ENCODE data around the gene EVA1A. TPM values are rescaled to one million over a fixed set of nuclear protein-coding genes. Genes with fewer than 3 reads are reported as not detected.
A peak's percentile ranks its signal among the peaks of the same experiment; 100 is the strongest.

The EVA1A gene
- total and polyA plus RNA-seq, 8 donors, result 1.3 to 4.7 (median 2.4) TPM; not detected in 3

DNA sequence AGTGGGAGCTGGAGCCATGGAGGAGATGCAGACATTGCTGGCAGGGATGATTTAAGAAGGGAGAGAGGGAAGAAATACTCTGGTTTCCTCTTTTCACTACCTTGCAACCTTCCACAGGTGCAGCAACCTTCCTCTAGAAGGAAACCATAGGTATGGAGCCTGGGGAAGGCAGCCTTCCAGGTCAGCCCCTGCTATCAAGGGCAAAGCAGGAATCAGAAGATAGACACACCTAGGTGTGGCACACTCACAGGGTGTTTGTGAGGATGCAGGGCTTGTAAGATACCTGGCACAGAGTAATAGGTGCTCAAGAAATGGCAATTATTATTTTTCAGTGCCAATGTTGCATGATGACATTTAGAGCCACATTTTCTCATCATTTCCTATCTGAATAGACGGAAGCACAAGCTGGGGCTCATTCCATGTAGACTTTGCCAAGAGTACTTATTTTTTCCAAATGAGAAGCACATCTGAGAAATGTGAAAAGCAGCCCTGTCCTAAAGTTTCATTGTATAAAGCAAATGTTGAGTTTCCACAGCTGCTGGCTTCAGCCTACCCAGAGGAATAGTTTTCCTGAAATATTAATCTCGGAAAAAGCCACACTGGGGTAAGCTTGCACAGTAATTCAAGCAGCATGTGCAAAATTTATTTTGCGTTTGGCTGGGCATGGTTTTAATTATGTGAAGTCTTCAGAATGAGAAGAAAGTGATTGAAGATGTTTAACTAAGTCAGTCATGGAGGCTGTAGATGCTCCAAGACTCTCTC is 20.6 kb downstream of the EVA1A start:
- 51 to 76% (median 69%) methylated on average over 3 of the region's 3 CpGs for WGBS, 5 donors
- intact Hi-C loops (cut with DNase I; ENCODE audit: low total_unique reads), result no loop called here
- H3K36me3 ChIP-seq, result no peaks in the 10 kb centered on the region

DNA sequence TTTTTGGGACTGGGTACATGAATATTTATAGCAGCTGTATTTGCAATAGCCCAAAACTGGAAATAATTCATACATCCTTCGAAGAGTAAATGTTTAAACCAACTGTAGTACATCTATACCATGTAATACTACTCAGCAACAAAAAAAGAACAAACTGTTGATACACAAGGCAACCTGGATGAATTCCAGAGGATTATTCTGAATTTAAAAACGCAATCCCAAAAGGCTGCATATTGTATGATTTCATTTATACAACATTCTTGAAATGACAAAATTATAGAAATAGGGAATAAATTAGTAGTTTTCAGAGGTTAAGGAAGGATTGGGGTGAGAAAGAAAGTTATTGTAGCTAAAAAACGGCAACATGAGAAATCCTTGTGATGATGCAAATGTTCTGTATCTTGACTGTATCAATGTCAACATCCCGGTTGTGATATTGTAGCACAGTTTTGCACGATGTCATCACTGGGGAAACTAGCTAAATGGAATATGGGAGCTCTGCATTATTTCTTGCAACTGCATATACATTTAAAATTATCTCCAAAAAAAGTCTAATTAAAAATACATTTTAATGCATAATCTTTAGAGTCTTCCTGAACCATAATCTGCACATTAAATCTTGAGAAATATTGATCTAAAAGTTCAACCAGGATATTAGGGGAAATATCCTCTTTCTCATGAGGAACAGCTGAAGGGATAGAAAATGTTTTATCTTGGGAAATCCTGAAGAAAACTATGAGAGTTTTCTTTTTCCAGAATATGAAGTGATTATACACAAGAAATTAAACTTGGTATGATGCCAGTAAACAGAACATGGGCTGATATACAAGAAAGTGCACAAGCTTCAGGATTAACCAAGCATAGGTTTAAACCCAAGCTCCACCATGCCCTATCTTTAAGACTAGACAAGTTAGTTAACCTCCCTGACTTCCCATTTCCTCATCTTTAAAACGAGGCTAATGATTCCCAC is 21.9 kb downstream of the EVA1A start:
- H3K27me3 ChIP-seq, result no peaks in the 10 kb centered on the region
- H3K4me1 ChIP-seq, result no peaks in the 10 kb centered on the region
- intact Hi-C loops (cut with DNase I; ENCODE audit: low total_unique reads), result no loop called here
- WGBS, 5 donors, result 56 to 71% (median 66%) methylated on average over 6 of the region's 6 CpGs
- H3K27ac ChIP-seq, result no peak overlapping the region
- no peak overlapping the region for H3K4me3 ChIP-seq
- DNase-seq, result peak in 1 of 2 donors; percentile 25
- H3K9me3 ChIP-seq, result no peaks in the 10 kb centered on the region
- no peaks in the 10 kb centered on the region for H3K36me3 ChIP-seq
- TF ChIP-seq, protein P1, sequence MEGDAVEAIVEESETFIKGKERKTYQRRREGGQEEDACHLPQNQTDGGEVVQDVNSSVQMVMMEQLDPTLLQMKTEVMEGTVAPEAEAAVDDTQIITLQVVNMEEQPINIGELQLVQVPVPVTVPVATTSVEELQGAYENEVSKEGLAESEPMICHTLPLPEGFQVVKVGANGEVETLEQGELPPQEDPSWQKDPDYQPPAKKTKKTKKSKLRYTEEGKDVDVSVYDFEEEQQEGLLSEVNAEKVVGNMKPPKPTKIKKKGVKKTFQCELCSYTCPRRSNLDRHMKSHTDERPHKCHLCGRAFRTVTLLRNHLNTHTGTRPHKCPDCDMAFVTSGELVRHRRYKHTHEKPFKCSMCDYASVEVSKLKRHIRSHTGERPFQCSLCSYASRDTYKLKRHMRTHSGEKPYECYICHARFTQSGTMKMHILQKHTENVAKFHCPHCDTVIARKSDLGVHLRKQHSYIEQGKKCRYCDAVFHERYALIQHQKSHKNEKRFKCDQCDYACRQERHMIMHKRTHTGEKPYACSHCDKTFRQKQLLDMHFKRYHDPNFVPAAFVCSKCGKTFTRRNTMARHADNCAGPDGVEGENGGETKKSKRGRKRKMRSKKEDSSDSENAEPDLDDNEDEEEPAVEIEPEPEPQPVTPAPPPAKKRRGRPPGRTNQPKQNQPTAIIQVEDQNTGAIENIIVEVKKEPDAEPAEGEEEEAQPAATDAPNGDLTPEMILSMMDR (IDR thresholded peaks at IDR 0.05), result no peak
- TF ChIP-seq EP300 (IDR thresholded peaks at IDR 0.05), result no peak
- TF ChIP-seq POLR2A (IDR thresholded peaks at IDR 0.05), result no peak
- TF ChIP-seq POLR2AphosphoS5 (IDR thresholded peaks at IDR 0.05), result no peak

More for the DNA sequence above, 20.6 kb downstream of the EVA1A start:
- TF ChIP-seq, protein P1 (IDR thresholded peaks at IDR 0.05), result no peak
- no peak for TF ChIP-seq POLR2A (IDR thresholded peaks at IDR 0.05)
- TF ChIP-seq POLR2AphosphoS5 (IDR thresholded peaks at IDR 0.05), result no peak
- TF ChIP-seq EP300 (IDR thresholded peaks at IDR 0.05), result no peak
- no peaks in the 10 kb centered on the region for H3K27me3 ChIP-seq
- DNase-seq, result peak in 1 of 2 donors; percentile 58
- H3K27ac ChIP-seq, result no peak overlapping the region
- no peaks in the 10 kb centered on the region for H3K4me1 ChIP-seq
- H3K4me3 ChIP-seq, result no peak overlapping the region
- H3K9me3 ChIP-seq, result no peaks in the 10 kb centered on the region

DNA sequence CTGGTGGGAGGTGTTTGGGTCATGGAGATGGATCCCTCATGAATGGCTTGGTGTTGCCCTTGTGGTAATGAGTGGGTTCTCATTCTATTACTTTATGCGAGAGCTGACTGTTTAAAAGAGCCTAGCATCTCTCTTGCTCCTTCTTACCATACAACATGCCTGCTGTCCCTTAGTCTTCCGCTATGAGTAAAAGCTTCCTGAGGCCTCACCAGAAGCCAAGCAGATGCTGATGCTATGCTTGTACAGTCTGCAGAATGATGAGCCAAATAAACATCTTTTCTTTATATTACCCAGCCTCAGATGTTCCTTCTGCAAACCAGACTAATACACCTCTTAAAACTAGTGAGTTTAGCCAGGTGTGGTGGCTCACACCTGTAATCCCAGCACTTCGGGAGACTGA is 23.1 kb downstream of the EVA1A start:
- H3K36me3 ChIP-seq, result no peaks in the 10 kb centered on the region
- no peak for TF ChIP-seq POLR2A (IDR thresholded peaks at IDR 0.05)
- no peak for TF ChIP-seq EP300 (IDR thresholded peaks at IDR 0.05)
- TF ChIP-seq POLR2AphosphoS5 (IDR thresholded peaks at IDR 0.05), result no peak
- TF ChIP-seq, protein P1 (IDR thresholded peaks at IDR 0.05), result no peak
- 95 to 97% (median 96%) methylated on average over 3 of the region's 3 CpGs for WGBS, 5 donors
- intact Hi-C loops (cut with DNase I; ENCODE audit: low total_unique reads), result no loop called here
- DNase-seq, result no peak
- H3K4me3 ChIP-seq, result no peak overlapping the region
- H3K27me3 ChIP-seq, result no peaks in the 10 kb centered on the region
- H3K27ac ChIP-seq, result no peak overlapping the region
- no peaks in the 10 kb centered on the region for H3K9me3 ChIP-seq
- H3K4me1 ChIP-seq, result no peaks in the 10 kb centered on the region

DNA sequence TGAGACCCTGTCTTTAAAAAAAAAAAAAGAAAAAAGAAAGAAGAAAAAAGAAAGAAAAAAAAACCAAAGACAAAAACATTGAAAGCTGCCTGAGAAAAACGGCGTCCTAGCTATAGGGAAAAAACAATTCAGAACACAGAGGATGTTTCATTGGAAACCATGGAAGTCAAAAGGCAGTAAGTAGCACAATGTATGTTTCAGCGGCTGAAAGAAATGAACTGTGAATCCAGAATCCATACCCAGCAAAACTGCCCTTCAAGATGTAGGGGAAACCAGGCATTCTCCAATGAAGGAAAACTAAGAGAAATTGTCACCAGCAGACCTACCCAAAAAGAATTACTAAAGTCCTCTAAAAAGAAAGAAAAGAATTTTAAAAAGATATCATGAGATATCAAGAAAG is 27.6 kb downstream of the EVA1A start:
- H3K9me3 ChIP-seq, result no peaks in the 10 kb centered on the region
- no peaks in the 10 kb centered on the region for H3K27me3 ChIP-seq
- intact Hi-C loops (cut with DNase I; ENCODE audit: low total_unique reads), result no loop called here
- DNase-seq, result no peak
- H3K36me3 ChIP-seq, result no peaks in the 10 kb centered on the region
- H3K4me3 ChIP-seq, result no peak overlapping the region
- no peak for TF ChIP-seq POLR2AphosphoS5 (IDR thresholded peaks at IDR 0.05)
- no peak overlapping the region for H3K27ac ChIP-seq
- 84 to 96% (median 90%) methylated on average over 3 of the region's 3 CpGs for WGBS, 5 donors
- H3K4me1 ChIP-seq, result no peaks in the 10 kb centered on the region

Data from stomach (tissue), 9 donors.